Stimulated activated CD4-positive, alpha-beta T cell treated with anti-CD3 and anti-CD28 coated beads, Interleukin-1b, Interleukin-23, amount 100 ng/mL, for 1 hour (primary cell): Measurements from ENCODE around the gene GRM8.
"Not testable (repeated sequence)": the region's sequence is repeated elsewhere in the genome, so short reads cannot be mapped to it uniquely, and the experiment has no call there.

Experiments used
- DNase-seq, 2 donors: peaks; one replicate each; pipeline ENCODE4 v3.0.0-alpha.2; 2020; ENCODE audit warnings: low read depth in 2 of 2

The GRM8 gene

GRCh38 chr7:126924477-126924876 is 328.3 kb downstream of the GRM8 start:
- DNase-seq, result no peak

GRCh38 chr7:126911627-126912026 is 341.1 kb downstream of the GRM8 start:
- DNase-seq, result not testable (repeated sequence)

DNA sequence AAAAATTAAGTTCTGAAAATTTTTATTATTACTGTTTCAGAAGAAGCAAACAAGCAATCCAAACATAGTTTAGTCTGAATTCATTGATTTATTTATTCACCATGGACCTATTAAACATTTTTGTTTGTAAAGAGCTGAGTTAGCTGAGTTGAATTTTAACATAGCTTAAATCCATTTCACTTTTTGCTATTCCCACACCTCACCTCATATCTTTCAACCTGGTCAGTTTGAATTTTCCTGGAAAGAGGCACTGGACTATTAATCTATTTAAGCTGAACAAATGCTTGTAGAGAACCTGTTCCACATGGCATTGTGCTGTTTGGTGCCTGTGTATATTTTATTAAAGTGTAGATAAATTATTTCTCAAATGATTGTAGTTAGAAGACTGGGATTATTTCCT is 344.2 kb downstream of the GRM8 start:
- DNase-seq, result not testable (repeated sequence)

- not testable (repeated sequence) for DNase-seq
Measured at GRCh38 chr7:126907657-126908056, 345.1 kb downstream of the GRM8 start.

DNA sequence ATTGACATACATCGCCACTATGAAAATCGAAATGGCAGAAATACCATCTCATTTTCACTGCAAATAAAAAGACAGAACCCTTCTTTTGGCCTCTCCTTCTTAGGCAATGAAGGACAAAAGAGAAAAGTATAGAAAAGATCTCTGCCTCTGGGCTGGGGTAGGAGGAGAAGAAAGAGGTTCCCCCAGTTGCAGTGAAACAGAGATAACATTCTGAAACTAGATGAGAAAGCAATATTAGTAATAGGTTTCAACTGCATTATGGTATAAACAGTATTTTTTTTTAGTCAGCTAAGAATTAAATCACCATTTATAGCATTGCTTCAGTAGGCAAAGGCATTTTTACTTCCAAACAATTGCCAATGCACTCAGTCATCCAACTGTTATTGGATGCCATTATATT is 347.5 kb downstream of the GRM8 start:
- DNase-seq, result not testable (repeated sequence)

DNA sequence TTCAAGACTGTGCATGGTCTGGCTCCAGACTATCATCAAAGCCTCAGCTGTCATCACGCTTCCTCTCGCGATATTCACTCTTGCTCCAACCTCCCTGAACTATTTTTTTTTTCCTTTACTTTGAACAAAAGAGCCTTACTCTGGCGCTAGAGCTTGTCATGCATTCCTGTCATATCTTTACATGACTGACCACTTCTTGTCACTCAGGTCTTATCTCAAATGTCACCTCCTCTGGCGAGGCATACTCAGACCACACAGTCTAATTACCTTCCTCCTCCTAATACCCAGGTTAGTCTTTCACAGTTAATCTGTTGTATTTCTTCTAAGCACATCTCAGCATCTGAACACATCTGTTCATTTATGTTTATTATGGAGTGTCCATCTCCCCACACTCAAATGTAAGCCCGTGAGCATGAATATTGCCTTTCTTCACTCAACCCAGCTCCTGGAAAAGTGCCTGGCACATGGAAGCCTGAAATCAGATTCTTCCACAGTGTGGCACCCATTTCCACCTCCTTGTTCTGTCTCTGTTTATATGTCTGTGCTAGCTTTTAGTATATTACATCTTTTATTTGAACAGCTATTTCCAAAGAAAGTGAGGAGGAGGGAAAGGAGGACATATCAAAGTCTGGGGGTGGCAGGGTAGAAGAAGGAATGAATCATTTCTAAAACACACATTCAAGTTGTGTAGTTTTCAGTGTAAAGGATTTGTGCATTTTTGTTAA is 351.5 kb downstream of the GRM8 start:
- not testable (repeated sequence) for DNase-seq

- not testable (repeated sequence) for DNase-seq
Measured at GRCh38 chr7:126887980-126888379, 364.8 kb downstream of the GRM8 start.

DNA sequence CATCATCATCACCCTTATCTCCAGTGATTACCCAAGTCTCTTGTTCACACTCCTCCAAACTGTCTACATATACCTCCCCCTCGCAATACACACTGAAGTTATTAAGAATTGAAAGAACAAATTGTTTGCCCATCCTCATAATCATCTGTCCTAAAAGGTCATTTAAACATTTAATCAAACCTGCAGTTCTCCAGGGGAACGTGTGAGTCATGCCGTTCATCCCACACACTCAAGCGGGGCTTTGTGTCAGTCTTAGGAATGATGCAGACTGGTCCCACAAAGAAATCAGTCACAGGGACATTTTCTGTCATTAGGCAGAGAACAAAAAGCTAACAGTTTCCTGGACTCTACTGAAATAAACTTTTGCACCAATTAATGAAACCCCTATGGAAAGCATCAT is 365.2 kb downstream of the GRM8 start:
- not testable (repeated sequence) for DNase-seq

DNA sequence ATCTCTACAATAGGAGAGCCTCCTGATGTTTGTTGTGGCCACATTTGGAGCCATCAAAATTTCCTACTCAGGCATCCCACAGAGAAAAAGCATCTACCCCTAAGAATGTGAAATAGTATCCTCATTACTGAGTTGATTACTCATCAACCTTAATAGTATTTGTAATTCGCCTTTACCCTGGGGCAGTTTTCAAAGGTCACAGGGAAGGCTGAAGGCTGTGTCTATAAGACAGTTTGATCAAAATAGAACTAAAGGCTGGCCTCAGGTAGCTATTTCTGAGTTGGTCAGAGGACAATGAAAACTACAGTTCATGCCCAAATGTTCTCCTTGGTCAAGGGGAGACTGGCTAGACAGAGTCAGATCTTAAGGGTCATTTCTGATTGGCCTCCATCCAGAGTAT is 370.0 kb downstream of the GRM8 start:
- not testable (repeated sequence) for DNase-seq

GRCh38 chr7:126881908-126882307 is 370.8 kb downstream of the GRM8 start:
- not testable (repeated sequence) for DNase-seq

GRCh38 chr7:126881315-126881714 is 371.4 kb downstream of the GRM8 start:
- no peak for DNase-seq

DNA sequence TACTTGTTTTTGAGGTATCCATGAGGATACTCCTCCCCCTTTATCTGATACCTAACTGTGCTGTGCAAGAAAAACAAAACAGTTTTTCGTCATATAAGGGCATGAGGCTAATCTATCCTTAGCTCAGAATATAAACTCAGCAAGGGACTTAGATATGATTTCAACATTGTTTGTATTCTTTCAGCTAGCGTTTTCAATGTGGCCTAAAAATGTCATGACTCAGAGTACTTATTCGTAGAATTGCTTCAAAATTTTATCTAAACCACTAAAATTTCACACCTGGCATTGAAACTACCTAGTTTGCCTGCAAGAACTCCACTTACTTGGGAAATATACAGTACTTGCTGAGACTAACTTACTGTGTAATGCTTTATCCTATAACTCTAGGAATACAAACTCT is 376.2 kb downstream of the GRM8 start:
- DNase-seq, result not testable (repeated sequence)

DNA sequence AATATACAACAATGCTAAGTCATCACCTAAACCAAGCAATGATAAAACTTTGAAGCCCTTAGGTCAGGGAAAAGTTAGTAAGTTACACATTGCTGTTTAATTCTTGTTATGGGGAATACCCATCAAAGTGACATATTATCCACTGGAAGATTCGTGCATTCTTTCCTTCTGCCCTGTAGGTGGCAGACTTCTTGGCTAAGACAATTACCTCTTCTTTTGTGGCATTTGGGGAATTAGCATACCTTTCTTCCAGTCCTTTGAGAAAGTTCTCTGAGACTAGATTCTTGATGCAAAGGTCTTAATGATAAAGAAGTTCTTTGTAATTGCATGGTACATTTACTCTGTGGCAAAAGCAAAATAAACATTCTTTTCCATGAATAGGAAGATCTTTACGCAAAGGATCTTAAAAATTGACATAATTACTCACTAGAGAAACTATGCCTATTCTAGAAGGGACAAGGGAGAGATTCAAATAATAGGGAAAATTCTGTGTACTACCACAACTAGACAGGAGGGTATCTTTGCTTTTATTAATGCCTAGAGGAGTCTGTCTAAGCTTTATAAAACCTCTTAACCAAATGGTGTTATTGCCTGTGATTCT is 395.9 kb downstream of the GRM8 start:
- DNase-seq, result no peak

DNA sequence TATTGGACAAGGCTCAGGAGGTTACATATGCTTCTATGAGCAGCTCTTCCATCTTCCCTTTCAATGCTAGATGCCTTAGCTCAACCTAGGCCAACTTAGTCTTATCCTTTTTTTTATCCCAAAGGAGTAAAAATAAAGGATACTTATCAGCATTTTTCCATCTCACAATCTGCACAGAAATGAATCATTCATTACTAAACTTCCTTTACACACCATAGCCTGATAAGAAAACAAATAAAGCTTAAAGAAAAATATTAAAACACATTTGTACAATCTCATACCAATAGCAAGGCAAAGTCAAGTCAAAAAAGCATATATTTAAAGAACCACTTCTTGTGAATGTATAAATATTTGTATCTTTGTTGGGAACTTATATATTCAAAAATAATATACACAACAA is 407.4 kb downstream of the GRM8 start:
- DNase-seq, result no peak

DNA sequence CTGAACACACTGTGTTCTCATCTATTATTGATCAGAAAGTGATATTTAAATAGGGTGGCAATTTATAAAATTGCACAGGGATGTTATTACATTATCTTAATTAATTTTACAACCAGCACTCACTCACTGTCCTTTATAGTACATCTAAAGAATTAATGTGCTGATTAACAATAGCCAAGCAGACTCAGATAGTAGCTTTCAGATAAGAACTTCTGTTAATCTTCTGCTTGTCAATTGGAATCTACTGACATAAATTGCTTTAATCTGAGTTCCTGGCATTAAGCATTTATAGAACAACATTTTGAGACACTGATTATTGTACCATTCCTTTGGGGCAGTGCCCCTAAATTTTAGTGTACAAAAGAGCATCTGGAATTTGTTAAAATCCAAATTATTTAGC is 408.9 kb downstream of the GRM8 start:
- DNase-seq, result no peak

DNA sequence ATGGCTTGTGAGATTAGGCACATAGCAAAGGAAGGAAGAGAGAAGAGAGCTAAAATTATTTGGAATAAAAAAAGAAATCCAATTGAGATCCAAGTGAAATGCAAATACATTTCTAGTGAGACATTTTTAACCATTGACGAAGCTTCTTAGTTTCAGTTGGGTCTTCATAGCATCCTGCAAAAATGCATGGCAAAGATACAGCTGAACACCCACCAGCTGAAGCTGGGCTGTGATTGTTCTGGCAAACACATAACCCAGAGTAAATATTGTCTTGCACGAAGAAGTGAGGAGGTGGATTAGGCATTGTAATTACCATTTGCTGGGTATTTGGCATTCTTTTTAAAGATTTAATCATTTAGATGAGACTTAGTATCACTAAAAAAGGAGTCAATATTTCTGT is 409.4 kb downstream of the GRM8 start:
- no peak for DNase-seq

DNA sequence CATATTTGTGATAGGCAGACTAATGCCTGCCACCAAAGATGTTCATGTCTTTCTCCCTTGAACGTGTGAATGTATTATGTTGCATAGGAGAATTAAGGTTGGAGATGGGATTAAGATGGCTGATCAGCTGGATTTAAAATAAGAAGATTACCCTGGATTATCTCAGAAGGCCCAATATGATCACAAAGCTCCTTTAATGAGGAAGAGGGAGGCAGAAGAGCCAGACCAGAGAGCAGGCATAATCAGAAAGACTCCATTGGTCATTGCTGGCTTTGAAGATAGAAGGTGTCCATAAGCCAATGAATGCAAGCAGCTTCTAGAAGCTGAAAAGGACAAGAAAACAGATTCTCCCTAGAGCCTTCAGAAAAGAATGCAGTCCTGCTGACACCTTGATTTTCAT is 410.3 kb downstream of the GRM8 start:
- no peak for DNase-seq

DNA sequence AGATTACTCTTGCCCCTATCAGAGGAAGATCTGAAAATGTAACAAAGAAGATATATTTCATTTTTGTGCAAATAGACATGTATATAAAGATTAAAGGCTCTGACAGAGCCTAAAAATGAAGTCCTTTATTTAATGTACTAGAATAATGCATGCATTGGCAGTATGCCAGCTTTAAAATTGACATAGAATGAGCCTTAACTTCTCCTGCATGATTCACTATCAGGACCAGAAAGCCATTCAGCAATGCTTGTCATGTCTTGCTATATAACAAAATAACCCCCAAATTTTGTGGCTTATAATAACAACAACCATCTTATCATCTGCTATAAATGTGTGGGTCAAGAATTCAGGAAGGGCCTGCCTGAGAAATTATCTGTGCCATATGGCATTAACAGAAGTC is 411.9 kb downstream of the GRM8 start:
- no peak for DNase-seq

GRCh38 chr7:126839624-126840023 is 413.1 kb downstream of the GRM8 start:
- DNase-seq, result no peak

- DNase-seq, result no peak
Measured at GRCh38 chr7:126838194-126838593, 414.5 kb downstream of the GRM8 start.

DNA sequence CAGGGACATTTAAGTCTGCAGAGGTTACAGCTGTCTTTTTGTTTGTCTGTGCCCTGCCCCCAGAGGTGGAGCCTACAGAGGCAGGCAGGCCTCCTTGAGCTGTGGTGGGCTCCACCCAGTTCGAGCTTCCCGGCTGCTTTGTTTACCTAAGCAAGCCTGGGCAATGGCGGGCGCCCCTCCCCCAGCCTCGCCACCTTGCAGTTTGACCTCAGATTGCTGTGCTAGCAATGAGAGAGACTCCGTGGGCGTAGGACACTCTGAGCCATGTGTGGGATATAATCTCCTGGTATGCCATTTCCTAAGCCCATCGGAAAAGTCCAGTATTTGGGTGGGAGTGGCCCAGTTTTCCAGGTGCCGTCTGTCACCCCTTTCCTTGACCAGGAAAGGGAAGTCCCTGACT is 421.5 kb downstream of the GRM8 start:
- not testable (repeated sequence) for DNase-seq

DNA sequence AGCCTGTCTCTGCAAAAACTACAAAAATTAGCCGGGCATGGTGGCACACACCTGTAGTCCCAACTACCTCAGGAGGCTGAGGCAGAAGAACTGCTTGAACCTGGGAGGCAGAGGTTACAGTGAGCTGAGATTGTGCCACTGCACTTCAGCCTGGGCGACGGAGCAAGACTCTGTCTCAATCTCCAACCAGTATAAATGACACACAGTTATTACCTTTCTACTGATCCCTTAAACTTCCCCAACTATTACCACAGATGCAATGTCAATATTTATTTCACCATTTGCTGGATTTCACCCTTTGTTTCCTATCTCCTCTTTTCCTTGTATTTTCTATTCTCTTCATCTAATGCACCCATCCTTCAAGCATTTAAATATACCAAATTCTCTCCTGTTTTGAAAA is 431.8 kb downstream of the GRM8 start:
- no peak for DNase-seq

GRCh38 chr7:126819197-126819484 is 433.6 kb downstream of the GRM8 start:
- DNase-seq, result no peak
